Dedifferentiated amniotic fluid mesenchymal stem cell (primary cell): ENCODE data around the gene ZCCHC7.
"Not testable (repeated sequence)": the region's sequence is repeated elsewhere in the genome, so short reads cannot be mapped to it uniquely, and the experiment has no call there.

Experiments
- DNase-seq: peaks from one replicate; pipeline ENCODE4 v3.0.0-alpha.2; 2016; ENCODE audit errors: extremely low spot score

The ZCCHC7 gene

GRCh38 chr9:37172557-37172956 lies 52.2 kb downstream of the ZCCHC7 start:
- DNase-seq = no peak

GRCh38 chr9:37174247-37174646 lies 53.9 kb downstream of the ZCCHC7 start:
- no peak for DNase-seq

GRCh38 chr9:37178742-37179141 lies 58.4 kb downstream of the ZCCHC7 start:
- DNase-seq = no peak

GRCh38 chr9:37179576-37179975 lies 59.2 kb downstream of the ZCCHC7 start:
- no peak for DNase-seq

GRCh38 chr9:37180138-37180537 lies 59.8 kb downstream of the ZCCHC7 start:
- no peak for DNase-seq

- no peak for DNase-seq
These were observed 62.3 kb downstream of the ZCCHC7 start for GRCh38 chr9:37182718-37183117.

DNA sequence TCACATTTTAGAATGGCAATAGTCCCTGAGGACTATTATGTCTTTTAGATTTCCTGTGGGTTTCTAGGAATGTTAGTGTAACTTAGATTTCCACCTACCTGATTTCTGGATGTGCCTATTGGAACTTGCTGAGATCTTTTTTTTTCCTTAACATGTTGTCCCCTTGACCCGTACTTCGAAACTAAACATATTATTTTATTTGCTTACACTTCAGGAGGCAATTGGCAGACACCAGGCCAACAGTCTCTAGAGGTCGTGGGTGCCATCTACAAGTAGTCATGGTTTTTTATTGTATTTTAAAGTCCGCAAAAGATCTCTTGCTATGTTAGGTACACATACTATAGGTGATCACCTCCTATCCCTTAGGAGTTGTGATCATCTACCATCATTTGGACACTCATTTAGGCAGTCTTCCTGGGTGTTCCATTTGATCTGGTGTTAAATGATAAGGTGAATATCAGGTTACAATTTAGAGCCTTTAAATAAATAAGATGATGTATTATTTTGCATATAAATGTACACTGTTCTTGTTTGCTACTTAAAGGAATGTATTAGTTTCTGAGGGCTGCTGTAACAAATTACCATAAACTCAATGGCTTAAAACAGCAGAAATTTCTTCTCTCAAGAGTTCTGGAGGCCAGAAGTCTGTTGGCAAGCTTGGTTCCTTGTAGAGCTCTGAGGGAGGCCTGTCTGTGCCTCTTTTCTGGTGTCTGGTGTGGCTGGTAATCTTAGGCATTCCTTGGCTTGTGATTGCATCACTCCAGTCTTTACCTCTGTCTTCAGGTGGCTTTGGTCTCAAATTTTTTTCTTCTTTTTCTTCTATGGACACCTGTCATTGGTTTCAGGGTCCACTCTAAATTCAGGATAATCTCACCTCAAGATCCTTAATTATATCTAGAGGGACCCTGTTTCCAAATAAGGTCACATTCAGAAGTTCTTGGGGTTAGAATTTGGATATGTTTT lies 64.8 kb downstream of the ZCCHC7 start:
- no peak for DNase-seq

- DNase-seq = no peak
These were observed 66.9 kb downstream of the ZCCHC7 start for GRCh38 chr9:37187292-37187691.

- DNase-seq = no peak
These were observed 67.5 kb downstream of the ZCCHC7 start for GRCh38 chr9:37187713-37188439.

GRCh38 chr9:37190739-37191138 lies 70.4 kb downstream of the ZCCHC7 start:
- DNase-seq = not testable (repeated sequence)

- DNase-seq = no peak
These were observed 71.2 kb downstream of the ZCCHC7 start for GRCh38 chr9:37191403-37192089.

DNA sequence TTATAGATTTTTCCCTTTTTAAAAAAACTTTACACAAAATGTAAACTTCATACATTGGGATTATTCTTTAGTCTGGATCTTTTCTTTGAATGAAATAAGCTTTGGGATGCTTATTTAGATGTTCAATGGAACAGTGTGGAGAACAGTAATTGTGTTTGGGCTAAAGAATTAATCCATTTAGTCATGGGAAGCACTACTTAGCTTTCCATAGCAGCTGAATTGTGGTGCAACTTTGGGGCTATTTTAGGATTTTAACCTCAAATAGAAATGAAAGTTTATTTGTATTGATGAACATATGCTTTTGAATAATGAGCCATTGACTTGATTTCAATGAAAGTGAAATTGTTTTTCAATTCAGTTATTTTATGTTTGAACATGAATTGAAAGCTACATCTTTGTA lies 72.4 kb downstream of the ZCCHC7 start:
- DNase-seq = no peak

DNA sequence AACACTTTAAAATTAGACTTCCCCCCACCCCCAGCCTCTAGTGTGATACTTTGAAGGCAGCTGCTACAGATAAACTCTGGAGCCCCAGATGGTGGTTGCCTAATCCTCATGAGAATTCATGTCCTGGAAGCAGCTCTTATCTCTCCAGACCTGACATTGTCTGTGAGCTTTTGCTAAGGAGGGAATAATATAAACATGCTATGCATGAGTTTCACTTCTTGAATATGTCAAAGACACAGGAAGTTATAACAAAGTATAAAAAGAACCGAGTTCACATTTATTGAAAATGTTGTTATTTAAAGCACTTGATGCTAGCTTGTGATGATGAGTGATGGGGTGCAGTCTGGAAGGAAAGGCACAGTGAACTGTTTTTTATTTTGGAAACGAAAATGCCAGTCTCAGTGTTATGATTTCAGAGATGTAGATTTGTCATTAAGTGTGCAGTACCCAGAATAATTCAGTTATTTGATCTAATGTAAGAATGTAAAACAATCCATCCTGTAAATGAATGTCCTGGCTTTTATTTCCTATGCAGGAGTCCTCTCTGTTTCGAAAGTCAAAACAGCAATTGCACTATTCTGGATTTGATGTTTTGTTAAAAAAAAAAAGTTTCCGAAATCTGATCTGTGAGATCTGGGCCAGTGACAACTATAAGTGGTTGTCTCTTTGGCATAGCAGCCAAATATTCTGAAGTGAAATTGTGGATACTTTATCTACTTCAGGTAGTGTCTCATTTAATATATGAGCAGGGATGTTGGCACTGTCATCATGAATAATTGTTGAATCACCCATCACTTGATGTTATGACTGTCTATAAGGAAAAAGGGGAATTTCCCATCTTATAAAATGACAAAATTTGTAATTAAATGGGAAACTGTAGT lies 77.0 kb downstream of the ZCCHC7 start:
- DNase-seq = no peak

GRCh38 chr9:37198039-37198729 lies 77.8 kb downstream of the ZCCHC7 start:
- DNase-seq = no peak

GRCh38 chr9:37198831-37199230 lies 78.5 kb downstream of the ZCCHC7 start:
- DNase-seq = no peak

DNA sequence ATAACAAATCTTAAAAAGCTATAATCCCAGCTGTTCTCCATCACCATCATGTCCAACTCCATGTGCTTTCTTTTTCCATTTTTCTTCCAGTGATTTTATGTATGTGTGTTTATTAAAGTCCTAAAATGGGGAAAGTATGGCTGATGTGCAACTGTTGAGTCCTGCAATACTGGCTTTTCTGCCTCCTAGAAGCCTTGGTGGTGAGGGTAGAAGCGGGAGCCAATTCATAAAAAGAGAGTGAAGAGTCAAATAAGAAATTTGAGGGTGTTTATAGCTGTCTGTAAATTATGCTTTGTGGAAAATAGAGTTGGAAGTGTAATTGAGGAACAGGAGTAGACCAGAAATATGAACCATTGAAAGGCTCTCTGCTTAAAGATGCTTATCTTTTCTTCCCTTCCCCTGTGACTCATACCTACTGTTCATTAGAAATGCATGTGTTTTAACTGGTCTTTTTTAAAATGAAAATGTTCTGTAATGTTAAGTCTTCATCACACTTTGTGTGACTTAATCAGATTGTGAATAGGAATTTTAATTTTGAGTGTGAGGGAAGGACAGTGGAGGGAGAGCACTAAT lies 80.1 kb downstream of the ZCCHC7 start:
- peak; percentile 66 for DNase-seq

DNA sequence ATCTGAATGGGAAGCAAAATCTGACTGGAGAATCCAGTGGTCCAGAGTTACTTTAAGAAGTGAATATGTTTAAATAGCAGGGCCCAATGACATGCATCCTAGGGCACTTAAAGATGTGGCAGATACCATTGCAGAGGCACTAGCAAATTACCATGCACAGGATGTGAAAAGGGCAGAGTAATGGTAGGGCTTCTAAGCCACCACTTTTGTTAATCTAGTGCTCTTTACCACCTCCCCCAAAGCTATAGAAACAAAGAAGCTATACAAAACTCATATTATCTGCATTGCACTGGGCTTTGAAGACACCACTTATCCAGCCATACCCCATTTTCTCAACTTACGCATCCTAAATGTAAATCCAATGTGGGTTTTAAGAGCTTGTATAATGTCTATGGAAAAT lies 81.2 kb downstream of the ZCCHC7 start:
- DNase-seq = no peak

DNA sequence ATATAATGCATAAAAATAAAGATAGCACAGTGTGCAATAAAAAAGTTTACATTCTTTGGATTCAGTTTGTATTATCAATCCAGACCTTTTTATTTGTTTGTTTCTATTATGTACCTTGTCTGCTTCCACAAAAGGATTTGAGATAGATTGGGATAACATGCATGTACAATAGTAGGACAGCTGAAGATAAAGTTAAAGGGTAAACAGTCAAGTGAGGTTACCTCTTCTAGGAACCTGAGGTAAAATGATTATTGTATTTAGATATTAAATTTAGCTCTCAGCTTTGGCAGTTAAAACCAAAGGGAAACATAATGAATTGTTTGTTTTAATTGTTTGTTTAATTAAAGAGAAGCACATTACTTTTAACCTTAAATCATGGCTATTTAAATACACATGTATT lies 81.7 kb downstream of the ZCCHC7 start:
- DNase-seq = no peak

DNA sequence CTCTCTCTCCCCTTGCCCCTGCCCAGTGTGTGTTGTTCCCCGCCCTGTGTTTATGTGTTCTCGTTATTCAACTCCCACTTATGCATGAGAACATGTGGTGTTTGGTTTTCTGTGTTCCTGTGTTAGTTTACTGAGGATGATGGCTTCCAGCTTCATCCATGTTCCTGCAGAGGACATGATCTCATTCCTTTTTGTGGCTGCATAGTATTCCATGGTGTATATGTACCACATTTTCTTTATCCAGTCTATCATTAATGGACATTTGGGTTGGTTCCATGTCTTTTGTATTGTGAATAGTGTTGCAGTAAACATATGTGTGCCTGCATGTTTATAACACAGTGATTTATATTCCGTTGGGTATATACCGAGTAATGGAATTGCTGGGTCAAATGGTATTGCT lies 83.1 kb downstream of the ZCCHC7 start:
- DNase-seq = not testable (repeated sequence)

DNA sequence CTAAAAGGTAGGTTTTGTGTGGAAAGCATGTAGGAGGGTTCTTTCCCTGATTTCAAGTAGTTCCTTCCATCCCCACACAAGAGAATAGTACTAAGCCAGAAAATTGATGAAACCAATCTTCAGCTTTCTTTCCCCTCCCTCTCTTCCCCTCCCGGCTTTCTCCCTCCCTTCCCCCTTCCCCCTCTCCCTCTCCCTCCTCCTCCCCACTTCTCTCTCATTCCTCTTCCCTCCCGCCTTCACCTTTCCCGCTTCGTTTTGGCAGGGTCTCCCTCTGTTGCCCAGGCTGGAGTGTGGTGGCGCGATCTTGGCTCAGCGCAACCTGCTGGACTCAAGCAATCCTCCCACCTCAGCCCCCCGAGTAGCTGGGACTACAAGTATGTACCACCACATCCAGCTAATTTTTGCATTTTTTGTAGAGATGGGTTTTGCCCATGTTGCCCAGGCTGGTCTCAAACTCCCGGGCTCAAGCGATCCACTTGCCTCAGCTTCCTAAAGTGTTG lies 85.8 kb downstream of the ZCCHC7 start:
- DNase-seq = no peak
